ENCODE measurements around the gene COX19. TPM values are rescaled to one million over a fixed set of nuclear protein-coding genes. Genes with fewer than 3 reads are reported as not detected.

COX19 gene
- total RNA-seq, 1 donor from 2014 or later, result 13.1 TPM

- TF ChIP-seq, protein P1, sequence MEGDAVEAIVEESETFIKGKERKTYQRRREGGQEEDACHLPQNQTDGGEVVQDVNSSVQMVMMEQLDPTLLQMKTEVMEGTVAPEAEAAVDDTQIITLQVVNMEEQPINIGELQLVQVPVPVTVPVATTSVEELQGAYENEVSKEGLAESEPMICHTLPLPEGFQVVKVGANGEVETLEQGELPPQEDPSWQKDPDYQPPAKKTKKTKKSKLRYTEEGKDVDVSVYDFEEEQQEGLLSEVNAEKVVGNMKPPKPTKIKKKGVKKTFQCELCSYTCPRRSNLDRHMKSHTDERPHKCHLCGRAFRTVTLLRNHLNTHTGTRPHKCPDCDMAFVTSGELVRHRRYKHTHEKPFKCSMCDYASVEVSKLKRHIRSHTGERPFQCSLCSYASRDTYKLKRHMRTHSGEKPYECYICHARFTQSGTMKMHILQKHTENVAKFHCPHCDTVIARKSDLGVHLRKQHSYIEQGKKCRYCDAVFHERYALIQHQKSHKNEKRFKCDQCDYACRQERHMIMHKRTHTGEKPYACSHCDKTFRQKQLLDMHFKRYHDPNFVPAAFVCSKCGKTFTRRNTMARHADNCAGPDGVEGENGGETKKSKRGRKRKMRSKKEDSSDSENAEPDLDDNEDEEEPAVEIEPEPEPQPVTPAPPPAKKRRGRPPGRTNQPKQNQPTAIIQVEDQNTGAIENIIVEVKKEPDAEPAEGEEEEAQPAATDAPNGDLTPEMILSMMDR (conservative IDR thresholded peaks at IDR 0.05), result no peak
- Mint-ChIP-seq H3K4me3 (no peak overlapping the region), H3K36me3 (ENCODE audit: low read depth) (no peaks in the 10 kb centered on the region), H3K27ac (ENCODE audit: unreplicated experiment) (no peak overlapping the region), H3K27me3 (ENCODE audit: low read depth) (peaks cover 2% of the 10 kb centered on the region), H3K9me3 (no peaks in the 10 kb centered on the region), H3K4me1 (peaks cover 20% of the 10 kb centered on the region)
- DNase-seq (ENCODE audit: low read depth, low spot score), result no peak
Observed at GRCh38 chr7:916291-916941, 58.9 kb downstream of the COX19 start.

Small RNA genes lying within 50 kb of the gene (microRNA-seq; reads per million reads assigned to microRNA genes)
- gene MIR339, result 3,918 reads per million, percentile 90 among the genes with 10 or more reads in this experiment

Other genes with a start within 250 kb of the COX19 start
- gene DNAAF5, start 248.8 kb downstream of the COX19 start, total RNA-seq, result 54.2 and 55.3 TPM in 2 replicates
- 8.1 and 9.5 TPM in 2 replicates for gene PRKAR1B, start 248.3 kb downstream of the COX19 start, total RNA-seq
- gene SUN1, start 143.1 kb downstream of the COX19 start, total RNA-seq, result 99.9 and 101 TPM in 2 replicates
- 50.4 and 55.2 TPM in 2 replicates for gene GET4, start 99.0 kb downstream of the COX19 start, total RNA-seq
- gene ADAP1, start 20.9 kb downstream of the COX19 start, total RNA-seq, result 5.2 and 6.4 TPM in 2 replicates
- not detected in 2 replicates for gene CYP2W1, start 7.6 kb upstream of the COX19 start, total RNA-seq
- gene GPR146, start 69.0 kb upstream of the COX19 start, total RNA-seq, result 0.41 TPM in 1 of 2 replicates, not detected in the other
- gene GPER1, start 112.6 kb upstream of the COX19 start, total RNA-seq, result 0.91 and 1.1 TPM in 2 replicates
- 13.6 and 14.5 TPM in 2 replicates for gene ZFAND2A, start 184.6 kb upstream of the COX19 start, total RNA-seq